OCI-M2 (cell line): ENCODE results near the gene XPOT.
"Not testable (repeated sequence)": the region's sequence is repeated elsewhere in the genome, so short reads cannot be mapped to it uniquely, and the experiment has no call there.

ENCODE experiments used
- DNase-seq: peaks from one replicate; lab custom pipeline; 2025; ENCODE audit not compliant: unreplicated experiment; lab: John Stamatoyannopoulos, UW

XPOT gene, protein sequence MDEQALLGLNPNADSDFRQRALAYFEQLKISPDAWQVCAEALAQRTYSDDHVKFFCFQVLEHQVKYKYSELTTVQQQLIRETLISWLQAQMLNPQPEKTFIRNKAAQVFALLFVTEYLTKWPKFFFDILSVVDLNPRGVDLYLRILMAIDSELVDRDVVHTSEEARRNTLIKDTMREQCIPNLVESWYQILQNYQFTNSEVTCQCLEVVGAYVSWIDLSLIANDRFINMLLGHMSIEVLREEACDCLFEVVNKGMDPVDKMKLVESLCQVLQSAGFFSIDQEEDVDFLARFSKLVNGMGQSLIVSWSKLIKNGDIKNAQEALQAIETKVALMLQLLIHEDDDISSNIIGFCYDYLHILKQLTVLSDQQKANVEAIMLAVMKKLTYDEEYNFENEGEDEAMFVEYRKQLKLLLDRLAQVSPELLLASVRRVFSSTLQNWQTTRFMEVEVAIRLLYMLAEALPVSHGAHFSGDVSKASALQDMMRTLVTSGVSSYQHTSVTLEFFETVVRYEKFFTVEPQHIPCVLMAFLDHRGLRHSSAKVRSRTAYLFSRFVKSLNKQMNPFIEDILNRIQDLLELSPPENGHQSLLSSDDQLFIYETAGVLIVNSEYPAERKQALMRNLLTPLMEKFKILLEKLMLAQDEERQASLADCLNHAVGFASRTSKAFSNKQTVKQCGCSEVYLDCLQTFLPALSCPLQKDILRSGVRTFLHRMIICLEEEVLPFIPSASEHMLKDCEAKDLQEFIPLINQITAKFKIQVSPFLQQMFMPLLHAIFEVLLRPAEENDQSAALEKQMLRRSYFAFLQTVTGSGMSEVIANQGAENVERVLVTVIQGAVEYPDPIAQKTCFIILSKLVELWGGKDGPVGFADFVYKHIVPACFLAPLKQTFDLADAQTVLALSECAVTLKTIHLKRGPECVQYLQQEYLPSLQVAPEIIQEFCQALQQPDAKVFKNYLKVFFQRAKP

DNA sequence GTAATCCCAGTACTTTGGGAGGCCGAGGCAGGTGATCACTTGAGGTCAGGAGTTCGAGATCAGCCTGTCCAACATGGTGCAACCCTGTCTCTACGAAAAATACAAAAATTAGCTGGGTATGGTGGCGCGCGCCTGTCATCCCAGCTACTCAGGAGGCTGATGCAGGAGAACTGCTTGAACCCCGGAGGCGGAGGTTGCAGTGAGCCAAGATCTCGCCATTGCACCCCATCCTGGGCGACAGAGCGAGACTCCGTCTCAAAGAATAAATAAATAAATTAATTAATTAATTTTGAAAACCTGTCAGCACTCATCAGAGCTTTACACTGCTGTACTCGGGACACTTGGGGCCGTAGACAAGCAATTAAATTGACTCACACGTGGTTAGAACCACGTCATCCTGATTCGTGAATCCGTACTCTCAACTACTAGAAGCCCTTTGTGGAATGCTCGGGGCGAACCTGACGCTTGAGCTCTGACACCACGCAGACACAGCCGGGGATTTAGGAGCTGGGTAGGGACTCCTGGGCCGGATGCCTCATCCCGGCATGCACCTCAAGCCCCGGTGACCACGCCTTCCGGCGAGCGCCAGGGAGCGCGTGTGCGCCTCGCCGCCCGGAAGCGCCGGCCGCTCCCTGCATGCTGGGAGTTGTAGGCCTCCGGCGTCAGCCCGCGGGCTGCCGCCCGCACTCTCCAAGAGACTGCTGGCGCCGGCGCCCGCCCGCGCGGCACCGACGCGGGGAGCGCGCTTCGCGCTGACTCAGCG, at the start of gene XPOT:
Gene XPOT (plus strand): TSS at position 686 of the 763 bp plus-strand sequence. CDS start 5,644 bp downstream, outside the sequence.
- DNase-seq = peak; percentile 33

DNA sequence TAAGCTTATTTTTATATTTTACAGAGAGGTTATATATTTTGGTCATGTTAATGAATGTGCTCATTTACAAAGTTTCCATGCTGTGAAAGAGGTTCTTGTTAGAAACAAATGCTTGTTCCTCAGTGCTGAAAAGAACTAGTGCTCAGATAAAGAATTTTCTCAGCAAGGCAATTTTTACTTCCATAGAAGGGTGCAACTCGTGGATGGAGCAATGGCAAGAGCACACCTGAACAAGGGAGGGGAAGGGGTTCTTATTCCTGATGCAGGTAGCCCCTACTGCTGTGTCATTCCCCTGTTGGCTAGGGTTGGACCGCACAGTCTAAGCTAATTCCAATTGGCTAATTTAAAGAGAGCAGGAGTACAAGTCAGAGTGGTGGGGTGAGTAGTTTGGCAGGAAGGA, 48.0 kb upstream of the XPOT start:
- DNase-seq = not testable (repeated sequence)

DNA sequence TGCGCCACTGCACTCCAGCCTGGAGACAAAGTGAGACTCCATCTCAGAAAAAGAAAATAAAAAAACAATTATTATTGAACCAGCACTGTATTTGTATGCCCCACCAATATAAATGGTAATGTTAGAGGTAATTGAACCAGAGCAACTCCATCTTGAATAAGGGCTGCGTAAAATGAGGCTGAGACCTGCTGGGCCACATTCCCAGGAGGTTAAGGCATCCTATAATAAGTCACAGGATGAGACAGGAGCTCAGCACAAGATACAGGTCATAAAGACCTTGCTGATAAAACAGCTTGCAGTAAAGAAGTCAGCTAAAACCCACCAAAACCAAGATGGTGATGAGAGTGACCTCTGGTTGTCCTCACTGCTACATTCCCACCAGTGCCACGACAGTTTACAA, 43.0 kb upstream of the XPOT start:
- not testable (repeated sequence) for DNase-seq

DNA sequence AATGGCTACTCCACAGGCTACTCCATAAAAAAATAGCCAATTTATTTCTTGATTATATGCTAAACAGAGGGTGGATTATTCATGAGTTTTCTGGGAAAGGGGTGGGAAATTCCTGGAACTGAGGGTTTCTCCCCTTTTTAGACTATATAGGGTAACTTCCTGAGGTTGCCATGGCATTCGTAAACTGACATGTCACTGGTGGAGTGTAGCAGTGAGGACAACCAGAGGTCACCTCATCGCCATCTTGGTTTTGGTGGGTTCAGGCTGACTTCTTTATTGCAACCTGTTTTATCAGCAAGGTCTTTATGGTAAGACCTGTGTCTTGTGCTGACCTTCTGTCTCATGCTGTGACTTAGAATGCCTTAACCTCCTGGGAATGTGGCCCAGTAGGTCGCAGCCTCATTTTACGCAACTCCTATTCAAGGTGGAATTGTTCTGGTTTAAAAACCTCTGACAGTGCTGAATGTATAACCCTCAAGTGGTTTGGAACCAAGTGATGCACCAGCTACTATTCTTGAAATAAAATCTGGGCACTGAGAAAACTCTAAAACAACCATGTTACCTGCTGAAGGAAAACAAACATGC, 41.4 kb upstream of the XPOT start:
- no peak for DNase-seq

DNA sequence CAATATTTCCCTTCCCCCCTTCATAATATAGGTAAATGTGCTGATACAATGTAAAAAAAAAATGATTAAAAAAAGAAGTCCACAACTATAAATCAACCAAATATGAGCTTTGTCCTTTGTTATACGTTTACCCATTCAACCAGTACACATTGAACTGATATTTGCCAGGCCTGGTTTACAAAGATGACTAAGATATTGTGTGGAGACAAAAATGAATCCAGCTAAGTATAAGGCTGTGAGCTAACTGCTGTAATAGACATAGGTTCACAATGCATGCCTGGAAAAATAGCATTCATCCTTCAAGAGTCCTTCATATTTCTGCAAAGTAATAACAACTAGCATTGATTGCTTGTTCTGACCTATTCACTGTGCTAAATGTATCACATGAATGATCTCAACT, 20.5 kb upstream of the XPOT start:
- no peak for DNase-seq

DNA sequence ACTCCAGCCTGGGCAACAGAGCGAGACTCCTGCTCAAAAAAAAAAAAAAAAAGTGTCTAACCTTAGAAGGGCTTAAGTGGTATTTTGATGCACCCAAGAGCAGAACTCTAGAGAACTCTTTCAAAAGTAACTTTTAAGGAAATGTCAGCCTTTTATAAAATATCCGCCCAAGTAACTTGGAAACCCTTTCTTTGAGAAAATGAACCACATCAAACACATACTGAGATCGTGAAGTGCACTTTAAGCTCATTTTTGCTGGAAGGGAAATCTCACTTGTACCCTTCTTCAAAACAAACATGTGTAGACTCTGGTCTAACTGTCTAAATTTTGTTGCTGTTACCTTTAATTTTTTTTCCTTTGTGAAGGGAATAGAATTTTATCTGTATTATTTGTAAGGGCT, 19.2 kb upstream of the XPOT start:
- no peak for DNase-seq

DNA sequence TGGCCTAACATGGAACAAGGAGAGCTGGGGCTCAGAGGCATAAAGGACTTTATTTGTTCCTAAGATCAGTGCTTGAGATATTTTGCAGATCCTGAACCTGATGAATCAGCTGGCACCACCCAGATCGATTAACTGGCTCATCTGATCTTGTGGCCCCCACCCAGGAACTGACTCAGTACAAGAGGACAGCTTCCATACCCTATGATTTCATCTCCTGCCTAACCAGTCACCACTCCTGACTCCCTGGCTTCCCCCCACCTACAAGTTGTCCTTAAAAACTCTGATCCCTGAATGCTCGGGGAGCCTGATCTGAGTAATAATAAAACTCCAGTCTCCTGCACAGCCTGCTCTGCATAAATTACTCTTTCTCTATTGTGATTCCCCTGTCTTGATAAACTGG, 18.7 kb upstream of the XPOT start:
- DNase-seq = no peak

DNA sequence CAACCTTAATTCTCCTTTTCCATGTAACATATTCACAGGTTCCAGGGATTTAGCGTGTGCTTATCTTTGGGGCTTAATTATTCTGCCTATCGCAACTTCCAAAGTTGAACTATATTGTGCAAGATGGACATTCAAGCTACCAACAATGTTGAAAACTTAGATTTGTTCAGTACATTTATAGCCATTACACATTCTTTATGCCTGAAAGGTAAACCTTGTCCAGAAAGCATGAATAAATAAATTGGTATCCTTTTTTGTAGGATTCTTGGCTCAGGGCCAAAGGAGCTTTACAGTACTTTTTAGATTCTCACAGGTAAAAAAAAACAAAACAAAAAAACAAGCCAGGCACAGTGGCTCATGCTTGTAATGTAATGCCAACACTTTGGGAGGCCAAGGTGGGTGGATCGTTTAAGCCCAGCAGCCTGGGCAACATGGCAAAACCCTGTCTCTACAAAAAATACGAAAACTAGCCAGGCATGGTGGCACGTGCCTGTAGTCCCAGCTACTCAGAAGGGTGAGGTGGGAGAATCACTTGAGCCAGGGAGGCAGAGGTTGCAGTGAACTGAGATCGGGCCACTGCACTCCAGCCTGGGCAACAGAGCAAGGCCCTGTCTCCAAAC, 16.9 kb upstream of the XPOT start:
- no peak for DNase-seq

DNA sequence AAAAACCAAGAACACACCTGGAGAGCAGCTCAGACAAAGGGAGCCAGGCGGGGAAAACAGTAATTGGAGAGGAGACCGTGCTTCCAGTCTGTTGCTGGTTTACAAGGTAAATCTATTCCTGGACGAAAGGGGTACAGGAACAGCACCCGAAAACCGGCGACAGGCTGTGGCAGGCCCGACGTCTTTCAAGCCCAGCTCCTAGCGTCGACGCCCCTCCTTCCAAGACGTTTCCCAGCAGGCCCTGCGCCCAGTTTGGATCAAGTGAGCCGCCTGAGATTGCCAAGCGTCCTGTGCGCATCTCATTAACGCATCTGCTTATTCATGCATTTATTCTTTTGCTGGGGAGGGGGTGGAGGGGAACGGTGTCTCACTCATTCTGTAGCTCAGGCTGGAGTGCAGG, 15.0 kb upstream of the XPOT start:
- no peak for DNase-seq

DNA sequence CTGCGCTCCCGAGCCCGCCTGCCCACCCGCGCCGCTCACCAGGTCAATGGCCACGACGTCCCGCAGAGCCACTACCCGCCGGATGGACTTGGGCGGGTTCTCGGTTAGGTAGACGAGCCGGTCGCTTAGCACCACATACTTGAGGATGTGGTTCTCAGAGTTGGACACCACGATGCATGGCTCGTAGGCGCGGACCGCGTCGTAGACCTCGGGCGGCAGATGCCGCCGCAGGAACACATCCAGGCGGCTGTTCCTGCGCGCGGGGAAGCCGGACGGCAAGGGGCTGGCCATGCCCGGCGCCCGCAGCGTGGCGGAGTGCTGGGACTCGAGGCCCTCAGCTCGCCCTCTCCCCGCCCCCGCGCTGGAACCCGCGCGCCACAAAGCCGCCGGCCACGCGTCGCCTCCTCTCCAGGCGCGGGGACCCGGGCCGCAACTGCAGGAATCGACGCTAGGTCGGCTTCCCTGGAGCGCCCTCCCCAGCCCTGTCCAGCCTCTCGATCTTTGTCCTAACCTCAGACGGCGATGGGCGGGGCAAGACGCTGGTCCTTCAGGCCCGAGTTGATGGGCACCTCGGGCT, 13.8 kb upstream of the XPOT start, which contains the start of gene C12orf56:
Gene C12orf56 (minus strand): TSS at position 484 of the 577 bp plus-strand sequence. CDS start 193 bp downstream, at position 291.
- no peak for DNase-seq

DNA sequence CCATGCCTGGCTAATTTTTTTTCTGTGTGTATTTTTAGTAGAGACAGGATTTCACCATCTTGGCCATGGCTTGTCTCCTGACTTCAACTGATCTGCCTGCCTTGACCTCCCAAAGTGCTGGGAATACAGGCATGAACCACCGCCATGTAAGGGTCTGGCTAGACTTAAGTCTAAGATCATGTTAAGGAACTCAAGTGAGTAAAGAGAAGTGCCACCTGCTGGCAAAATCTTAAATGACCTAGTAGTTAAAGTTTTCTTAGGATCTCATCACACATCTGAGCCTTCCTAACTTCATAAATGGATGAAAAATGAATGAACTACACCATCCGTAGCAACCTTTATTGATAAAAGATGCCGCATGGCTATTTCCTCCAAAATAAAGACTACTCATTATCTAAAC, 12.0 kb upstream of the XPOT start:
- DNase-seq = no peak

DNA sequence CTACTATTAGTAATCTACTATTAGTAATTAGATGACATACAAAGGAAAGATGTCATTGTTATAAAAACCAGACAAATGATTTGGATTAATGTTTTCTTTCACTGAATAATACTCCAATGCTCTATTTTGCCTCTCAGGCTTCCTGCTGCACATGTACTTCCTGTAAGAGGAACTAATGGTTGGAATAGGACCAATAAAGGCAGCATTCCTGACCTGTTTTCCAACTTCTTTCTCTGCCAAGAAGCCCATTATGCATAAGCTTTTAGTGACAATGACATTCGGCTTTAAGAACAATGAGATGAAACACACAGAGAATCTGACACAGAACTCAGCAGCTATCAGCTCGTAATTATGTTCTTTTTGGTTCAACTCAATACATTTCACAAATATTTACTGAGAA, 8.5 kb upstream of the XPOT start:
- no peak for DNase-seq

DNA sequence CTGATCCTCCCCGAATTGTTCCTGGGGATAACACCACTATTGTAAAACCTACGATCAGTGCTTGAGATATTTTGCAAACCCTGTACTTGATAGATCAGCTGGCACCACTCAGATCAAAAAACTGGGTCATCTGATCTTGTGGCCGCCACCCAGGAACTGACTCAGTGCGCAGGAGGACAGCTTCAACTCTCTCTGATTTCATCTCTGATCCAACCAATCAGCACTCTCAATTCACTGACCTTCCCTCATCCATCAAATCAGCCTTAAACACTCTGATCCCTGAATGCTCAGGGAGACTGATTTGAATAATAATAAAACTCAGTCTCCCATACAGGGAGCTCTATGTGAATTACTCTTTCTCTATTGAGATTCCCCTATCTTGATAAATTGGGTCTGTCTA, 4.2 kb upstream of the XPOT start:
- DNase-seq = no peak

DNA sequence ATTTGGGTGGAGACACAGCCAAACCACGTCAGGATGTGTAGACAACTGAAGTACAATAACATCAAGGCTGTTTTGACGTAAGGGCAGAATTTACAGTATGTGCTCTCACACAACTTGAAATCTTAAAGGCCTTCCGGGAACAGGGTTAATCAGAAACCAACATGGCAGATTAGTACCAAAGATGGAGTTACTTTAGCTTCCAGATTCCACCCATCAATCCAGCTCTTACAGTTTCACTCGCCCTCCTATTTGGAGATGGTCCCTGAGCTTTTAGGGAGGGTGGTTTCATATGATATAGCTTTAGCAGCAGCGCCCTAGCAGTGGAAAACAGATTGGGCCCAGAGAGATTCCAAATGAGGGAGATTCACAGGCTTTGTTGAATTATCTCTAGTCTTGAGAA, 2.0 kb upstream of the XPOT start:
- DNase-seq = no peak

DNA sequence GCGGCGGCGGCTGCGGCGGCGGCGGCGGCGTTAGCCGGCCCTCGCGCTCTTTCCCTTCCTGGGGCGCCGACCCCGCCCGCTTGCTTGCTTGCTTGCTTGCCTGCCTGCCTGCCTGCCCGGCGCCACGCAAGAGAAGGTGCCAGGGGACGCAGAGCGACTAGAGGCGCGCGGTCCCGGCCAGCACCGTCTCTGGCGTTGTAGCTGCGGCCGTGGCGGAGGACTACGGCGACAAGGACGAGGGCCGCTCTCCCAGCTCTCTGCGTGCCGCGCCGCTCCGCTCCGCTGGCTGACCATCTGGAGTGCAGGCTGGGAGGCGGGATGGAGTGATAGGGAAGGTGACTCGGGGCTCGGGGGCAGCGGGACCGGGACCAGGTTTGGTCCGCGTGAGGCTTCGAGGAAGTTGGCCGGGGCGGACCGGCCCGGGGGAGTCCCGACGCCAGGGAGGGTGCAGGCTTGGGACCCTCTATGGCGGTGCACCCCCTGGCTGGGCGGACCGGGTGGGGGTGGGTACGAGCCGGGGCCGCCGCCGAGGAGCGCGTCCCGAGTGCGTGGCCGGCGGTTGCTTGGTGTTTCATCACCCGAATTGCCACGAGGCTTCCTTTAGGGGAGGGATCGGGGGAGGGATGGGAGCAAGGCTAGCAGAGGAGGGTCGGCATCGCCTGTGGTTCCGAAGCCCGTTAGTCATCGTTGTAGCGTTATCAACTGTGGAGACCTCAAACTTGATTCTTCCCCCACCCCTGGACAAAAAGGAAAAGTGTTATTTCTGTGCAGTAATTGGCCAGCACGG, 471 bp downstream of the XPOT start:
- peak; percentile 8 for DNase-seq

DNA sequence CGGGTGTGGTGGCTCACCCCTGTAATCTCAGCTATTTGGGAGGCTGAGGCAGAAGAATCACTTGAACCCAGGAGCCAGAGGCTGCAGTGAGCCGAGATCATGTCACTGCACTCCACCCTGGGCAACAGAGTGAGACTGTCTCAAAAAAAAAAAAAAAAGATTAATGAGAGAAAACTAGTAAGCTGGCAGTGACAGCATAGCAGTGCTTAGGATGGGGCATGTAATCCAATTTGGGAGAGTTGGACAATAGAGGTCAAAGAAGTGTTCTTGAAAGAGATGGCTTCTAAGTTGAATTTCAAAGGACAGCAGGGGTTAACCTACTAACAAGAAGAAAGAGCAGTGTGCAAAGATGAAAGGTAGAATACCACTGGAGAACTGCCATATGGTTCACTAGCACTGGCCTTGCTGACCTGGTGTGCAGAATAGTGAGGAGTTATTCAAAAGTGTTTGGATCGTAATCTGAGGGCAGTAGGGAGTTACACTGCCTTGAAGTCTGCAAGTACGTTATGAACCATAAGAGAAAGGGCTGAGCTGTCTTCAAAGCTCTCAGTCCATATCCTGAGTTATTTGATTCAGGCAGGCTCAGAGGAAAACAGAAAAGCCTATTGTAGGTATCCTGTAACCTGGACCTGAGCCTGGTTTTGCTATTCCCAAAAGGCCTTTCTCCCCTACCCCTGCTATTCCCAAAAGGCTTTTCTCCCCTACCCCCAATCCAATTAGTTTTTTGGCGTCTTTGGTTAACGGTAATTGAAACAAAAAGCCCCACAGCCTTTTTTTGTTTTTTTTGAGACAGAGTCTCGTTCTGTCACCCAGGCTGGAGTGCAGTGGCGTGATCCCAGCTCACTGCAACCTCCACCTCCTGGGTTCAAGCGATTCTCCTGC, 3.4 kb downstream of the XPOT start:
- no peak for DNase-seq

DNA sequence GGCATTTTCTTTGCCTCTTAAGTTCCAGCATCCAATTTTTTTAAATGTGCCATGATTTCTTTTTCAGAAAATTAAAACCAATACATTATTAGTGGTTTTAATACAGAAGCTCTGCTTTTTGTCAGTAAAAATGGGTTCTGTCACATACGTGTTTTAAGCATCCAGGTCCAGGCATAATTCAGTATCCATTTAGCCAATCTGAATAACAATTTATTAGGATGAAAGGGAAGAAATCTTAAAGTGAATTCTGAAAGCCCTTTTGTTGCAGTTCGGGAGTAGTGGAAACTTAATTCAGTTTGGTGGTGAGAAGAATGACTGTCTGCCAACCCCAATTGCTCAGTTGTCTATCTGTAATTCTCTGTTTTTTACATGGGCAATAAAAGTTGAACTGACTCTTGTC, 7.2 kb downstream of the XPOT start:
- no peak for DNase-seq

DNA sequence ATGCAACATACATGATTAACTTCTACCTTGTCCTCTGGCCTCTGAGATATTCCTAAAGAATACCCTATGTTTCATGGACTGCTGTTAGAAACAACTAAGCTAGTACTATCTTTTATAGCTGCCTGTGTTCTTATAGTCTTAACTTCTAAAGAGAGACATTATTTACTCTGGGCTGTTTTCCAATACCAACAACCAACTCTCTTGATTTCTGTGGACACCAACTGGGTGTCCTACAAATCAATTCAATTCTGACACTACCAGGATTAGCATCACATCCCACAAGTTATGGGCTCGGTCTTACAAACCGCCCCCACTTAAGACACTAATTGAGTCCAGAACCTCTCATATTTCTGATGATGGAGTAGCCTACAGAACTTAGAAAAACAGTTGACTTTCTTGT, 8.3 kb downstream of the XPOT start:
- DNase-seq = no peak
